Esophagus squamous epithelium (tissue), 5 donors: Measurements from ENCODE around the gene IGFBP5. TPM values are rescaled to one million over a fixed set of nuclear protein-coding genes. Genes with fewer than 3 reads are reported as not detected.
A peak's percentile ranks its signal among the peaks of the same experiment; 100 is the strongest.

Source experiments
- DNase-seq: peaks from one replicate; lab custom pipeline; 2025; lab: John Stamatoyannopoulos, UW
- H3K27ac ChIP-seq, 4 donors: fragments of 200-600 bp; sonication (generic); one replicate each; pipeline ENCODE4 v1.5.1; 2016 to 2019; ENCODE audit warnings: mild to moderate bottlenecking in 1 of 4
- H3K27me3 ChIP-seq, 4 donors: fragments of 200-600 bp; sonication (generic); 1 replicate in 3 of 4; 2 replicates in 1 of 4; pipeline versions ENCODE4 v1.5.1 to v1.6.0; 2017 to 2021; ENCODE audit warnings: antibody characterized with exemption in 1 of 4
- H3K36me3 ChIP-seq, 3 donors: fragments of 200-600 bp; sonication (generic); one replicate each; pipeline ENCODE4 v1.5.1; 2016 to 2019
- H3K4me1 ChIP-seq, 3 donors: fragments of 200-600 bp; sonication (generic); one replicate each; pipeline ENCODE4 v1.5.1; 2017 to 2019
- H3K4me3 ChIP-seq, 4 donors: fragments of 200-600 bp; sonication (generic); 1 replicate in 3 of 4; 2 replicates in 1 of 4; pipeline ENCODE4 v1.5.1; 2016 to 2019; ENCODE audit warnings: mild to moderate bottlenecking in 2 of 4, moderate library complexity in 1 of 4
- H3K9me3 ChIP-seq, 3 donors: fragments of 200-600 bp; sonication (generic); one replicate each; pipeline ENCODE4 v1.5.1; 2016 to 2019
- CTCF ChIP-seq, 6 experiments: fragments of 450-650 bp in 4 of 6; fragments of 200-600 bp in 2 of 6; sonication (generic) in 2 of 6; IDR thresholded peaks; one replicate each; pipeline ENCODE4 v1.5.1; 2016 to 2019; ENCODE audit warnings: antibody characterized with exemption in 6 of 6, mild to moderate bottlenecking in 4 of 6, moderate library complexity in 4 of 6
- POLR2A ChIP-seq, 4 donors: fragments of 450-650 bp; IDR thresholded peaks; one replicate each; pipeline ENCODE4 v1.6.1; 2017; ENCODE audit warnings: antibody characterized with exemption in 4 of 4, mild to moderate bottlenecking in 4 of 4, moderate library complexity in 3 of 4
- WGBS, 2 donors: methylation state at CpG; one replicate each; pipeline ENCODE4 v1.1.5; 2018; 5-methylcytosine and 5-hydroxymethylcytosine counted together
- intact Hi-C: fragments of 100-400 bp; cut with DNase I; formaldehyde crosslinking; loops from one replicate; pipeline ENCODE4 v1.15.0; 2022
- total RNA-seq, 4 donors: library from RNA; depleted of rRNA; stranded (reverse); fragments of >200 nt; gene quantifications; one replicate each; pipeline ENCODE4 v1.1.0, GENCODE V29; 2016
- donor health status: DM: yes; HTN: yes; CAD: no.

The IGFBP5 gene
- total RNA-seq, 4 donors from 2014 or later = 26.9 to 899 (median 95.4) TPM

GRCh38 chr2:216724190-216724589, 28.8 kb upstream of the IGFBP5 start:
- Histone ChIP-seq H3K27ac (peak overlapping the region in 2 of 4 donors; percentile 5 to 21), H3K4me1 (peaks cover 0 to 50% (median 17%) of the 10 kb centered on the region in 3 donors), H3K27me3 (no peaks in the 10 kb centered on the region), H3K36me3 (no peaks in the 10 kb centered on the region), H3K4me3 (no peak overlapping the region), H3K9me3 (no peaks in the 10 kb centered on the region)
- TF ChIP-seq CTCF (IDR thresholded peaks at IDR 0.05) (no peak), POLR2A (IDR thresholded peaks at IDR 0.05) (no peak)
- 22 to 40% methylated on average over 1 to 5 of the region's 5 CpGs for WGBS, 2 donors
- intact Hi-C loops = no loop called here
- DNase-seq = no peak

- H3K4me3 ChIP-seq = no peak overlapping the region
- intact Hi-C loops = no loop called here
- H3K36me3 ChIP-seq = no peaks in the 10 kb centered on the region
- no peak for TF ChIP-seq CTCF (IDR thresholded peaks at IDR 0.05)
- TF ChIP-seq POLR2A (IDR thresholded peaks at IDR 0.05) = no peak
- no peak overlapping the region for H3K27ac ChIP-seq
- H3K27me3 ChIP-seq = no peaks in the 10 kb centered on the region
- no peak for DNase-seq
- peaks cover 9 to 73% (median 37%) of the 10 kb centered on the region in 3 donors for H3K4me1 ChIP-seq
- H3K9me3 ChIP-seq = no peaks in the 10 kb centered on the region
- 36 to 43% methylated on average over 1 of the region's 1 CpG for WGBS, 2 donors
Observed at GRCh38 chr2:216721141-216721540, 25.8 kb upstream of the IGFBP5 start.

GRCh38 chr2:216720722-216721121, 25.4 kb upstream of the IGFBP5 start:
- Histone ChIP-seq H3K4me1 (peaks cover 9 to 73% (median 39%) of the 10 kb centered on the region in 3 donors), H3K27me3 (no peaks in the 10 kb centered on the region), H3K27ac (no peak overlapping the region), H3K36me3 (no peaks in the 10 kb centered on the region), H3K9me3 (no peaks in the 10 kb centered on the region), H3K4me3 (no peak overlapping the region)
- WGBS, 2 donors = 72 to 88% methylated on average over 4 of the region's 4 CpGs
- no peak for TF ChIP-seq POLR2A (IDR thresholded peaks at IDR 0.05)
- no peak for TF ChIP-seq CTCF (IDR thresholded peaks at IDR 0.05)
- intact Hi-C loops = no loop called here
- no peak for DNase-seq

- no peak for DNase-seq
- Histone ChIP-seq H3K27ac (peak overlapping the region; percentile 71 to 74 (median 73)), H3K4me1 (peaks cover 25 to 73% (median 53%) of the 10 kb centered on the region in 3 donors), H3K4me3 (no peak overlapping the region), H3K9me3 (no peaks in the 10 kb centered on the region), H3K27me3 (no peaks in the 10 kb centered on the region), H3K36me3 (no peaks in the 10 kb centered on the region)
- intact Hi-C loops = no loop called here
- 34 to 65% methylated on average over 2 of the region's 8 CpGs for WGBS, 2 donors
- TF ChIP-seq POLR2A (IDR thresholded peaks at IDR 0.05) (no peak), CTCF (IDR thresholded peaks at IDR 0.05) (no peak)
Observed at GRCh38 chr2:216717907-216718615, 22.7 kb upstream of the IGFBP5 start.

- TF ChIP-seq CTCF (IDR thresholded peaks at IDR 0.05) (no peak), POLR2A (IDR thresholded peaks at IDR 0.05) (no peak)
- peaks cover 25 to 73% (median 58%) of the 10 kb centered on the region in 3 donors for H3K4me1 ChIP-seq
Observed at GRCh38 chr2:216717491-216717901, 22.1 kb upstream of the IGFBP5 start.

More at GRCh38 chr2:216717491-216717901, 22.1 kb upstream of the IGFBP5 start:
- H3K9me3 ChIP-seq = no peaks in the 10 kb centered on the region
- no peak for DNase-seq
- no peaks in the 10 kb centered on the region for H3K27me3 ChIP-seq
- H3K27ac ChIP-seq = peak overlapping the region; percentile 71 to 74 (median 73)
- 17% methylated on average over 1 to 4 of the region's 4 CpGs for WGBS, 2 donors
- H3K36me3 ChIP-seq = no peaks in the 10 kb centered on the region
- intact Hi-C loops = no loop called here
- no peak overlapping the region for H3K4me3 ChIP-seq
